K562 (cell line): ENCODE results near the gene DCAF16. TPM values are rescaled to one million over a fixed set of nuclear protein-coding genes. Genes with fewer than 3 reads are reported as not detected.
A peak's percentile ranks its signal among the peaks of the same experiment; 100 is the strongest.

Experiments
- BDP1 ChIP-seq: IDR thresholded peaks from 3 replicates; pipeline ENCODE4 v1.6.1; 2011; ENCODE audit not compliant: insufficient read length, insufficient read depth
- CREB3L1 ChIP-seq: fragments of 450-650 bp; IDR thresholded peaks from 2 replicates; pipeline ENCODE4 v1.6.1; 2014; ENCODE audit warnings: low read depth, mild to moderate bottlenecking, moderate library complexity, borderline replicate concordance
- CTBP1 ChIP-seq: fragments of 450-650 bp; IDR thresholded peaks from 2 replicates; pipeline ENCODE4 v1.6.1; 2016; ENCODE audit warnings: borderline replicate concordance
- EP400 ChIP-seq: fragments of 450-650 bp; IDR thresholded peaks from 2 replicates; pipeline ENCODE4 v1.6.1; 2017; ENCODE audit warnings: antibody characterized with exemption, mild to moderate bottlenecking, moderate library complexity
- ETS2 ChIP-seq: IDR thresholded peaks from 2 replicates; pipeline ENCODE4 v1.6.1; 2016; ENCODE audit warnings: borderline replicate concordance, missing genetic modification characterization, mild to moderate bottlenecking, moderate library complexity, missing compliant biosample characterization; ENCODE audit not compliant: poor library complexity, severe bottlenecking
- ETV5 ChIP-seq: sonication (generic); formaldehyde crosslinking; IDR thresholded peaks from 2 replicates; pipeline ENCODE4 v1.4.0; 2020; ENCODE audit warnings: low read depth, mild to moderate bottlenecking, missing genetic modification reagents
- EWSR1 ChIP-seq: fragments of 450-650 bp; IDR thresholded peaks from 2 replicates; pipeline ENCODE4 v1.6.1; 2018; ENCODE audit warnings: borderline replicate concordance, mild to moderate bottlenecking, low read depth, moderate library complexity; ENCODE audit not compliant: partially characterized antibody
- MYC ChIP-seq, 2 experiments: fragments of 250-450 bp in 1 of 2; sonication (Bioruptor Pico) in 1 of 2; IDR thresholded peaks; 2 replicates each; pipeline versions ENCODE4 v1.5.1 to v1.6.1; 2012 to 2021; ENCODE audit warnings: low read depth in 2 of 2, borderline replicate concordance in 1 of 2, improper control_type of control experiment in 1 of 2, low read length in 1 of 2, mild to moderate bottlenecking in 1 of 2, moderate library complexity in 1 of 2
- NCOA6 ChIP-seq: fragments of 450-650 bp; IDR thresholded peaks from 2 replicates; pipeline ENCODE4 v1.6.1; 2017; ENCODE audit warnings: mild to moderate bottlenecking
- NFATC3 ChIP-seq: fragments of 450-650 bp; IDR thresholded peaks from 2 replicates; pipeline ENCODE4 v1.6.1; 2017; ENCODE audit warnings: mild to moderate bottlenecking
- NFIX ChIP-seq: fragments of 250-450 bp; sonication (Bioruptor Pico); IDR thresholded peaks from 2 replicates; pipeline ENCODE4 v1.4.0; 2020; ENCODE audit warnings: low read depth, mild to moderate bottlenecking, moderate library complexity
- PHTF2 ChIP-seq: fragments of 250-450 bp; sonication (Bioruptor Pico); IDR thresholded peaks from 2 replicates; pipeline ENCODE4 v1.5.0; 2021; ENCODE audit warnings: mild to moderate bottlenecking
- PRPF4 ChIP-seq: fragments of 200-400 bp; formaldehyde crosslinking; IDR thresholded peaks from one replicate; pipeline ENCODE4 v1.6.1; 2017; ENCODE audit warnings: low read length, low read depth, mild to moderate bottlenecking; ENCODE audit not compliant: insufficient read depth, poor library complexity, severe bottlenecking
- RBFOX2 ChIP-seq: fragments of 200-400 bp; formaldehyde crosslinking; IDR thresholded peaks from 2 replicates; pipeline ENCODE4 v1.6.1; 2017; ENCODE audit warnings: low read depth, mild to moderate bottlenecking, low read length, moderate library complexity
- TAF1 ChIP-seq: IDR thresholded peaks from 2 replicates; pipeline ENCODE4 v1.6.1; 2011; ENCODE audit warnings: mild to moderate bottlenecking, low read length, moderate library complexity; ENCODE audit not compliant: insufficient read depth, control insufficient read depth, severe bottlenecking; ENCODE audit errors: extremely low read depth
- TCF3 ChIP-seq: sonication (generic); formaldehyde crosslinking; IDR thresholded peaks from 2 replicates; pipeline ENCODE4 v1.4.0; 2020; ENCODE audit warnings: mild to moderate bottlenecking, missing genetic modification reagents
- ZBTB33 ChIP-seq: sonication (generic); formaldehyde crosslinking; IDR thresholded peaks from 2 replicates; pipeline ENCODE4 v1.8.1; 2023; ENCODE audit warnings: mild to moderate bottlenecking, missing genetic modification reagents
- polyA plus RNA-seq, 8 experiments: library from polyadenylated mRNA; depleted of rRNA in 4 of 8; stranded (reverse) in 5 of 8; unstranded in 3 of 8; fragments of >200 nt; fragmentation: Nextera tagmentation in 2 of 8; fragmentation: Illumina TruSeq in 1 of 8; extraction: Ambion mirVana in 2 of 8; extraction: Trizol in 1 of 8; gene quantifications; 2 replicates each; pipeline versions ENCODE4 v1.2.1 to v1.2.3, GENCODE V29; 2011 to 2014; ENCODE audit warnings: inconsistent platforms in 1 of 8, missing spikeins in 1 of 8
- total RNA-seq, 7 experiments: library from RNA; depleted of rRNA in 6 of 7; stranded (reverse); fragments of >200 nt in 6 of 7; fragmentation: Illumina TruSeq in 2 of 7; extraction: Trizol in 2 of 7; gene quantifications; 2 replicates each; pipeline versions ENCODE4 v1.2.1 to v1.2.3, GENCODE V29; 2011 to 2021; ENCODE audit warnings: low replicate concordance in 1 of 7
- TF ChIP-seq, protein P1 (sequence below): fragments of 150-350 bp; IDR thresholded peaks from 2 replicates; pipeline ENCODE4 v1.6.1; 2014; ENCODE audit warnings: low read depth, mild to moderate bottlenecking, low read length, borderline replicate concordance

The DCAF16 gene
- total and polyA plus RNA-seq, 9 of the 15 experiments (the other 6 are each of a cell fraction or from before 2014, with no cell fraction given), result 20.5 to 82.8 (median 67.8) TPM

GRCh38 chr4:17811078-17811603 lies 584 bp upstream of the DCAF16 start (continued):
- TF ChIP-seq EWSR1, result no peak
- TF ChIP-seq RBFOX2, result peak; percentile 74
- TF ChIP-seq NCOA6, result no peak
- no peak for TF ChIP-seq CTBP1
- TF ChIP-seq, protein P1, sequence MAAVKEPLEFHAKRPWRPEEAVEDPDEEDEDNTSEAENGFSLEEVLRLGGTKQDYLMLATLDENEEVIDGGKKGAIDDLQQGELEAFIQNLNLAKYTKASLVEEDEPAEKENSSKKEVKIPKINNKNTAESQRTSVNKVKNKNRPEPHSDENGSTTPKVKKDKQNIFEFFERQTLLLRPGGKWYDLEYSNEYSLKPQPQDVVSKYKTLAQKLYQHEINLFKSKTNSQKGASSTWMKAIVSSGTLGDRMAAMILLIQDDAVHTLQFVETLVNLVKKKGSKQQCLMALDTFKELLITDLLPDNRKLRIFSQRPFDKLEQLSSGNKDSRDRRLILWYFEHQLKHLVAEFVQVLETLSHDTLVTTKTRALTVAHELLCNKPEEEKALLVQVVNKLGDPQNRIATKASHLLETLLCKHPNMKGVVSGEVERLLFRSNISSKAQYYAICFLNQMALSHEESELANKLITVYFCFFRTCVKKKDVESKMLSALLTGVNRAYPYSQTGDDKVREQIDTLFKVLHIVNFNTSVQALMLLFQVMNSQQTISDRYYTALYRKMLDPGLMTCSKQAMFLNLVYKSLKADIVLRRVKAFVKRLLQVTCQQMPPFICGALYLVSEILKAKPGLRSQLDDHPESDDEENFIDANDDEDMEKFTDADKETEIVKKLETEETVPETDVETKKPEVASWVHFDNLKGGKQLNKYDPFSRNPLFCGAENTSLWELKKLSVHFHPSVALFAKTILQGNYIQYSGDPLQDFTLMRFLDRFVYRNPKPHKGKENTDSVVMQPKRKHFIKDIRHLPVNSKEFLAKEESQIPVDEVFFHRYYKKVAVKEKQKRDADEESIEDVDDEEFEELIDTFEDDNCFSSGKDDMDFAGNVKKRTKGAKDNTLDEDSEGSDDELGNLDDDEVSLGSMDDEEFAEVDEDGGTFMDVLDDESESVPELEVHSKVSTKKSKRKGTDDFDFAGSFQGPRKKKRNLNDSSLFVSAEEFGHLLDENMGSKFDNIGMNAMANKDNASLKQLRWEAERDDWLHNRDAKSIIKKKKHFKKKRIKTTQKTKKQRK, result no peak
- TF ChIP-seq ETV5, result no peak
- TF ChIP-seq NFIX (CRISPR knock-in tag), result no peak
- no peak for TF ChIP-seq NFATC3
- peak; percentile 32; the same call in 1 of the 2 replicates for TF ChIP-seq CREB3L1
- TF ChIP-seq ETS2 (tag), result no peak
- no peak for TF ChIP-seq TCF3 (CRISPR knock-in tag)
- TF ChIP-seq ZBTB33 (CRISPR knock-in tag), result 0 out of 2 replicates have a peak, but pooled peaks have one; percentile 0
- peak; percentile 2 for TF ChIP-seq TAF1
- no peak for TF ChIP-seq BDP1
- TF ChIP-seq PHTF2, result no peak
- TF ChIP-seq EP400, result no peak; the same call in 1 of the 2 replicates
- no peak; the same call in 1 of the 2 replicates for TF ChIP-seq MYC (IDR thresholded peaks at IDR 0.05; ENCODE audit: low read depth, low read length)
- TF ChIP-seq MYC (CRISPR knock-in tag; IDR thresholded peaks at IDR 0.05; ENCODE audit: borderline replicate concordance, low read depth), result no peak
- peak; percentile 14 for TF ChIP-seq PRPF4
